Measurements from ENCODE around the gene WDR33. TPM values are rescaled to one million over a fixed set of nuclear protein-coding genes. Genes with fewer than 3 reads are reported as not detected.

Gene WDR33
- total RNA-seq, 2 experiments from 2014 or later, result 70.7 to 96.6 TPM

DNA sequence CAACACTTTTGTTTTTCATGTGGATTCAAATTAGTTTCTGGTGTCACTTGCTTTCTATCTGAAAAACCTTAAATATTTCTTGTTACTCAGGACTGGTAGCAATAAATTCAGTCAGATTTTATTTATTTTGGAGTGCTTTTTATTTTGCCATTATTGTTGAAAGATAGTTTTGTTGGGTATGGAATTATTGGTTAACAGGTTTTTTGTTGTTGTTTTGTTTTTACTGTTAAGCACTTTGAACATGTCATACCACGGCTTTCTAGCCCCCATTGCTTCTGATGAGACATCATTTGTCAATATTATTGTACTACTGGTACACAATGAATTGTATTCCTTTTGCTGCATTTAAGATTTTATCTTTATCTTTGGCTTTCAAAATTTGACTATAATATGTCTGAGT lies 122.6 kb downstream of the WDR33 start:
- POLR2A ChIA-PET, result no interaction called here
- H3K4me2 ChIP-seq (ENCODE audit: low read length), result no peak overlapping the region
- H4K20me1 ChIP-seq (ENCODE audit: insufficient read depth, low read length), result no peaks in the 10 kb centered on the region
- H3K4me3 ChIP-seq (ENCODE audit: low read depth, low read length, poor library complexity, severe bottlenecking), result no peak overlapping the region
- CTCF ChIA-PET (ENCODE audit: unreplicated experiment), result no interaction called here
- TF ChIP-seq CTCF (conservative IDR thresholded peaks at IDR 0.05; ENCODE audit: low read length) (no peak), EZH2phosphoT487 (IDR thresholded peaks at IDR 0.05; ENCODE audit: borderline replicate concordance, low read depth, low read length) (no peak)
- H3K4me1 ChIP-seq (ENCODE audit: insufficient read depth, low read length, poor library complexity, severe bottlenecking), result no peaks in the 10 kb centered on the region
- no TSS peak for BruUV-seq (replicated peaks)
- H2AFZ ChIP-seq (ENCODE audit: low read length), result no peak overlapping the region
- DNase-seq (ENCODE audit: low spot score), result no peak
- H3K27ac ChIP-seq (ENCODE audit: low read depth, low read length, poor library complexity, severe bottlenecking), result no peak overlapping the region
- H3K9me3 ChIP-seq (ENCODE audit: low read length), result peaks cover 38% of the 10 kb centered on the region
- intact Hi-C loops (cut with micrococcal nuclease; ENCODE audit: unreplicated experiment), result no loop called here
- no peaks in the 10 kb centered on the region for H3K36me3 ChIP-seq (ENCODE audit: insufficient read depth, low read length)
- H3K9me2 ChIP-seq (ENCODE audit: insufficient read depth, low read length), result no peaks in the 10 kb centered on the region
- H3K79me2 ChIP-seq (ENCODE audit: insufficient read depth, low read depth, low read length), result no peaks in the 10 kb centered on the region

DNA sequence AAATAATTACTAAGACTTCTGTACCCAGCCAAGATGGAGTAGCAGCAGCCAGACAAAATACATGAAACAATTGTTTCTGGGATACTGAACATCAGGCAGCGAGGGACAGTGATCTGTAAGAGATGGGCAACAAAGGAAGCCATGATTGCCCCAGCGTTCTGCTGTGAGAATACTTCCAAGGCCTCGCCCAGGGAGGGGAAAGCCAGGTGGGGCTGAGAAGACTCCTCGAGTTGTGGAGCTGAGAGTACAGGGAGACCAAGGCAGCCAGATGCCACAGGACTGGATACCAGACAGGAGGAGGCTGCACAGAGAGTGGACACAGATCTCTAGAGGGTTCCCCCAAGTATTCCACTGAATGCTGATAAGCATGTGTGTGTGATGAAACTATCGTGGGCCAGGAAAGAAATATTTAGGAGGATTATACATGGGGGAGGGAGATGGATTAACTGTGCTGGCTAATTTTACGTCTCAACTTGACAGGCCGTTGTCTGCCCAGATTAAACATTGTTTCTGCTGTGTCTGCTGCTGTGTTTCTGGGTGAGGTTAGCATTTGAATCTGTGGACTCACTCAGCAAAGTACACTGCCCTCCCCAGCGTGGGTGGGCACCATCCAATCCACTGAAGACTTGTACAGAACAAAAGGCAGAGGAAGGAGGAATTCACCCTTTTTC lies 125.4 kb downstream of the WDR33 start:
- H3K27ac ChIP-seq (ENCODE audit: low read depth, low read length, poor library complexity, severe bottlenecking), result no peak overlapping the region
- CTCF ChIA-PET (ENCODE audit: unreplicated experiment), result no interaction called here
- no peaks in the 10 kb centered on the region for H3K36me3 ChIP-seq (ENCODE audit: insufficient read depth, low read length)
- DNase-seq (ENCODE audit: low spot score), result no peak
- H2AFZ ChIP-seq (ENCODE audit: low read length), result no peak overlapping the region
- no peaks in the 10 kb centered on the region for H4K20me1 ChIP-seq (ENCODE audit: insufficient read depth, low read length)
- intact Hi-C loops (cut with micrococcal nuclease; ENCODE audit: unreplicated experiment), result no loop called here
- TF ChIP-seq CTCF (conservative IDR thresholded peaks at IDR 0.05; ENCODE audit: low read length) (no peak), EZH2phosphoT487 (IDR thresholded peaks at IDR 0.05; ENCODE audit: borderline replicate concordance, low read depth, low read length) (no peak)
- POLR2A ChIA-PET, result no interaction called here
- peaks cover 24% of the 10 kb centered on the region for H3K9me3 ChIP-seq (ENCODE audit: low read length)
- no peaks in the 10 kb centered on the region for H3K79me2 ChIP-seq (ENCODE audit: insufficient read depth, low read depth, low read length)
- H3K9me2 ChIP-seq (ENCODE audit: insufficient read depth, low read length), result no peaks in the 10 kb centered on the region
- no TSS peak for BruUV-seq (replicated peaks)
- no peak overlapping the region for H3K4me2 ChIP-seq (ENCODE audit: low read length)
- no peak overlapping the region for H3K4me3 ChIP-seq (ENCODE audit: low read depth, low read length, poor library complexity, severe bottlenecking)
- H3K4me1 ChIP-seq (ENCODE audit: insufficient read depth, low read length, poor library complexity, severe bottlenecking), result no peaks in the 10 kb centered on the region

- no peak overlapping the region for H3K4me3 ChIP-seq (ENCODE audit: low read depth, low read length, poor library complexity, severe bottlenecking)
- no peak overlapping the region for H2AFZ ChIP-seq (ENCODE audit: low read length)
- no peak for TF ChIP-seq CTCF (conservative IDR thresholded peaks at IDR 0.05; ENCODE audit: low read length)
- no peak for TF ChIP-seq EZH2phosphoT487 (IDR thresholded peaks at IDR 0.05; ENCODE audit: borderline replicate concordance, low read depth, low read length)
- H4K20me1 ChIP-seq (ENCODE audit: insufficient read depth, low read length), result no peaks in the 10 kb centered on the region
- H3K9me2 ChIP-seq (ENCODE audit: insufficient read depth, low read length), result no peaks in the 10 kb centered on the region
- H3K27ac ChIP-seq (ENCODE audit: low read depth, low read length, poor library complexity, severe bottlenecking), result no peak overlapping the region
- no peaks in the 10 kb centered on the region for H3K36me3 ChIP-seq (ENCODE audit: insufficient read depth, low read length)
- DNase-seq (ENCODE audit: low spot score), result no peak
- no TSS peak for BruUV-seq (replicated peaks)
- ChIA-PET CTCF (ENCODE audit: unreplicated experiment) (no interaction called here), POLR2A (no interaction called here)
- H3K9me3 ChIP-seq (ENCODE audit: low read length), result peaks cover 11% of the 10 kb centered on the region
- H3K79me2 ChIP-seq (ENCODE audit: insufficient read depth, low read depth, low read length), result no peaks in the 10 kb centered on the region
- intact Hi-C loops (cut with micrococcal nuclease; ENCODE audit: unreplicated experiment), result no loop called here
- H3K4me2 ChIP-seq (ENCODE audit: low read length), result no peak overlapping the region
- H3K4me1 ChIP-seq (ENCODE audit: insufficient read depth, low read length, poor library complexity, severe bottlenecking), result no peaks in the 10 kb centered on the region
These were observed 127.2 kb downstream of the WDR33 start for GRCh38 chr2:127683757-127684156.

All from OCI-LY7 (cell line).